ENCODE data around the gene ANKRD53.

GRCh38 chr2:70964133-70964532 lies 14.3 kb upstream of the ANKRD53 start:
- no peak for TF ChIP-seq CTCF (IDR thresholded peaks at IDR 0.05 in 8 of 11, conservative IDR thresholded peaks at IDR 0.05 in 3 of 11)
- TF ChIP-seq POLR2AphosphoS5 (IDR thresholded peaks at IDR 0.05) = no peak
